Activated CD4-positive, alpha-beta memory T cell treated with anti-CD3 and anti-CD28 coated beads, Interleukin-2, amount 10 ng/mL, durations not matched to agents 7 days and 5 days (primary cell): Measurements from ENCODE around the gene PTPRCAP. TPM values are rescaled to one million over a fixed set of nuclear protein-coding genes. Genes with fewer than 3 reads are reported as not detected.

Experiments
- CTCF ChIA-PET: fragments of 350-600 bp; sonication (Branson Sonifier 250); formaldehyde crosslinking; loops from one replicate; lab custom pipeline; 2021; ENCODE audit warnings: antibody characterized with exemption, inconsistent platforms; lab: Charles Lee
- POLR2A ChIA-PET: fragments of 350-600 bp; sonication (Branson Sonifier 250); formaldehyde crosslinking; loops from one replicate; lab custom pipeline; 2021; ENCODE audit warnings: antibody characterized with exemption; lab: Charles Lee
- DNase-seq: peaks from one replicate; pipeline ENCODE4 v3.0.0-alpha.2; 2020
- H3K27ac Mint-ChIP-seq: one replicate; pipeline ENCODE4 v1.8.0; 2021; ENCODE audit warnings: mild to moderate bottlenecking, mixed read lengths
- H3K27me3 Mint-ChIP-seq: one replicate; pipeline ENCODE4 v1.8.0; 2021; ENCODE audit warnings: mixed read lengths
- H3K36me3 Mint-ChIP-seq: one replicate; pipeline ENCODE4 v1.8.0; 2021; ENCODE audit warnings: low read depth, mixed read lengths
- H3K4me1 Mint-ChIP-seq: one replicate; pipeline ENCODE4 v1.8.0; 2021; ENCODE audit warnings: mixed read lengths
- H3K4me3 Mint-ChIP-seq: one replicate; pipeline ENCODE4 v1.8.0; 2021; ENCODE audit warnings: mild to moderate bottlenecking, mixed read lengths
- H3K9me3 Mint-ChIP-seq: one replicate; pipeline ENCODE4 v1.8.0; 2021; ENCODE audit warnings: mixed read lengths
- total RNA-seq, 2 experiments: library from RNA; stranded (reverse); gene quantifications; one replicate each; pipeline ENCODE4 v1.2.3, GENCODE V29; 2021

Gene PTPRCAP
- total RNA-seq, 2 experiments from 2014 or later, result 398 to 401 TPM

GRCh38 chr11:67464411-67465188 lies 27.1 kb upstream of the PTPRCAP start:
- Mint-ChIP-seq H3K9me3 (no peaks in the 10 kb centered on the region), H3K36me3 (peaks cover 8% of the 10 kb centered on the region), H3K27ac (peak overlapping the region; percentile 89), H3K4me3 (peak overlapping the region; percentile 84), H3K27me3 (peaks cover 4% of the 10 kb centered on the region), H3K4me1 (peaks cover 42% of the 10 kb centered on the region)
- ChIA-PET POLR2A (interaction anchor here (0.9 to 10.2 kb wide), 13 partner anchors 15 to 225 kb away, joined by 3 to 134 read pairs (median 5); partner anchors contain the start of genes AIP, PPP1CA, PTPRCAP and RAD9A), CTCF (interaction anchor here (0.7 to 1.6 kb wide), 3 partner anchors 26 to 120 kb away, joined by 3 to 7 read pairs (median 6); partner anchors contain the start of gene PPP1CA)
- peak; percentile 95 for DNase-seq

DNA sequence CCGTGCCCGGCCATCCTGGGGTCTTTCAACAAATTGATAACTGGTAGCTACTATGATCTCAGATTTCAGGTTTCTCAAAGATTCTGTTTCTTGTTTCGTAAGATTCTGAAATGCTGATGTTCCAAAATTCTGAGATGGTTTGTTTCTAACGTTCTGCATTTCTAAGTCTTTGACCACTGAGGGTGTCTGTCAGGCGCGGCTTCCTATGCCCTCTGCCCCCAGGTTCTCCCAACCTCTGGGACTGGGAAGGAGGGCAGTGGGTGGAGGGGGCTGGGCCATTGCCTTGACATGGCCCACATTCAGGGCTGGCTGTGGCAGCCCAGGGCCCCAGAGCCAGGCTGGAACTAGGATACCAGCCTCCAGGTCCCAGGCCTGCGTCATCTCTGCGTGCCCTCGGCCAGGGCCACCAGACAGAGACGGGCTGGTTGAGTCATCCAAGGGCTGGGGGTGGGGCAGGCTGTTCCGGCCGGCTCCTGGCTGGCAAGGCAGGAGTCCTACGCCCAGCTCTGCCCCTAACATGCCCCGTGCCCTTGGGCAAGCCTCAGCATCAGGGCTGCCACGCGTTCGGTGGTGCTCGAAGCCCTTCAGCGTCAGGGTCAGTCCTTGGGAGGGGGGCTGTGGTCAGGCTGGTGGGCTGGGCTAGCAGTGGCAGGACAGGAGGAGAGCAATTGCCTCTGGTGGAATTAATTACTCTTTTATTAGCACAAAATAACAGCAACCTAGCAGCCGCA lies 26.4 kb upstream of the PTPRCAP start:
- CTCF ChIA-PET, result interaction anchor here (1.2 kb wide), 1 partner anchor 62 kb away, joined by 3 read pairs; the partner anchor contains the start of gene PPP1CA
- peaks cover 8% of the 10 kb centered on the region for H3K36me3 Mint-ChIP-seq
- peak overlapping the region; percentile 84 for H3K4me3 Mint-ChIP-seq
- H3K27ac Mint-ChIP-seq, result peak overlapping the region; percentile 89
- H3K9me3 Mint-ChIP-seq, result no peaks in the 10 kb centered on the region
- POLR2A ChIA-PET, result interaction anchor here (0.9 to 10.2 kb wide), 4 partner anchors 16 to 35 kb away, joined by 3 to 134 read pairs (median 50); partner anchors contain the start of genes AIP, PTPRCAP and RPS6KB2
- peaks cover 37% of the 10 kb centered on the region for H3K4me1 Mint-ChIP-seq
- DNase-seq, result no peak
- H3K27me3 Mint-ChIP-seq, result peaks cover 4% of the 10 kb centered on the region

- no peak for DNase-seq
- H3K36me3 Mint-ChIP-seq, result peaks cover 5% of the 10 kb centered on the region
- H3K9me3 Mint-ChIP-seq, result no peaks in the 10 kb centered on the region
- H3K27ac Mint-ChIP-seq, result no peak overlapping the region
- CTCF ChIA-PET, result interaction anchor here (0.6 to 1.2 kb wide), 2 partner anchors 62 to 113 kb away, joined by 3 read pairs; partner anchors contain the start of gene PPP1CA
- H3K4me3 Mint-ChIP-seq, result no peak overlapping the region
- H3K27me3 Mint-ChIP-seq, result peaks cover 4% of the 10 kb centered on the region
- H3K4me1 Mint-ChIP-seq, result peaks cover 34% of the 10 kb centered on the region
- POLR2A ChIA-PET, result interaction anchor here (0.9 to 10.2 kb wide), 2 partner anchors 15 to 26 kb away, joined by 3 to 134 read pairs; partner anchors contain the start of gene PTPRCAP
These were observed 25.7 kb upstream of the PTPRCAP start for GRCh38 chr11:67463186-67463585.

DNA sequence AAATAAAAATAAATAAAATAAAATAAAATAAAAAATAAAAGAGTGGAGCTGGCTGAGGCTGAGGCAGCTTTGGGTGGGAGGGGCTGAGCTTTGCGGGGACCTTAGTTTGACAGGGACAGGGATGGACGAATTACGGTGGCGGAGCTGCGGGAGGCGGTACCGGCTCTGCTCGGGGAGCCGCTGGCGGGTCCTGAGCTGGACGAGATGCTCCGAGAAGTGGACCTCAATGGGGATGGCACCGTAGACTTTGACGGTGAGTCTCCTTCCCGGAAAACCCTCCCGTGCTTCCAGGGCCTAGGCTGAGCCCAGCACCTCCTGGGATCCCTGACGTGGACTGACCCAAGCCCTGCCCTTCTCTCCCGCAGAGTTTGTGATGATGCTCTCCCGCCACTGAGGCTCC lies 20.8 kb upstream of the PTPRCAP start:
- Mint-ChIP-seq H3K4me1 (peaks cover 3% of the 10 kb centered on the region), H3K4me3 (no peak overlapping the region), H3K9me3 (no peaks in the 10 kb centered on the region), H3K27me3 (peaks cover 4% of the 10 kb centered on the region), H3K36me3 (no peaks in the 10 kb centered on the region), H3K27ac (no peak overlapping the region)
- DNase-seq, result no peak
- POLR2A ChIA-PET, result interaction anchor here (1.0 to 2.1 kb wide), 3 partner anchors 11 to 21 kb away, joined by 3 to 8 read pairs (median 5); partner anchors contain the start of genes PTPRCAP and TMEM134
- CTCF ChIA-PET, result interaction anchor here (1.5 kb wide), 1 partner anchor 77 kb away, joined by 4 read pairs; no protein-coding TSS in a partner anchor

DNA sequence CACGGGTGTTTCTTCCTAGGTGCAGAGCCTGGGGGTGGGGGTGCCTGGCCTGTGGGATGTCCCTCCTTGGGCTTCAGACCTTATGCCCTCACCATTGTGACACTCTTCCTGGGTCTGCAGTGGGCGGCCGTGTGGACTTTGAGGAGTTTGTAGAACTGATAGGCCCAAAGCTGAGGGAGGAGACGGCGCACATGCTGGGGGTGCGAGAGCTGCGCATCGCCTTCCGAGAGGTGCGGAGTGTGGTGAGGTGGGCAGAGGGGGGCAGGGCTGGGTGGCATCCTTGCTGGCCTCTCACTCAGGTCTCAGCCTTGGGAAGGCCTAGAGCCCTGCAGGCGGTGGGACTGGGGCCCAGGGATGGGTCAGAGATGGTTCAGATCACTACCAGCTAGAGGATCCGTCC lies 20.0 kb upstream of the PTPRCAP start:
- ChIA-PET POLR2A (interaction anchor here (1.6 to 2.0 kb wide), 2 partner anchors 10 to 20 kb away, joined by 4 to 5 read pairs; partner anchors contain the start of gene PTPRCAP), CTCF (interaction anchor here (1.5 kb wide), 1 partner anchor 76 kb away, joined by 4 read pairs; no protein-coding TSS in a partner anchor)
- Mint-ChIP-seq H3K4me3 (no peak overlapping the region), H3K9me3 (no peaks in the 10 kb centered on the region), H3K4me1 (peaks cover 3% of the 10 kb centered on the region), H3K27me3 (peaks cover 4% of the 10 kb centered on the region), H3K36me3 (no peaks in the 10 kb centered on the region), H3K27ac (no peak overlapping the region)
- no peak for DNase-seq

DNA sequence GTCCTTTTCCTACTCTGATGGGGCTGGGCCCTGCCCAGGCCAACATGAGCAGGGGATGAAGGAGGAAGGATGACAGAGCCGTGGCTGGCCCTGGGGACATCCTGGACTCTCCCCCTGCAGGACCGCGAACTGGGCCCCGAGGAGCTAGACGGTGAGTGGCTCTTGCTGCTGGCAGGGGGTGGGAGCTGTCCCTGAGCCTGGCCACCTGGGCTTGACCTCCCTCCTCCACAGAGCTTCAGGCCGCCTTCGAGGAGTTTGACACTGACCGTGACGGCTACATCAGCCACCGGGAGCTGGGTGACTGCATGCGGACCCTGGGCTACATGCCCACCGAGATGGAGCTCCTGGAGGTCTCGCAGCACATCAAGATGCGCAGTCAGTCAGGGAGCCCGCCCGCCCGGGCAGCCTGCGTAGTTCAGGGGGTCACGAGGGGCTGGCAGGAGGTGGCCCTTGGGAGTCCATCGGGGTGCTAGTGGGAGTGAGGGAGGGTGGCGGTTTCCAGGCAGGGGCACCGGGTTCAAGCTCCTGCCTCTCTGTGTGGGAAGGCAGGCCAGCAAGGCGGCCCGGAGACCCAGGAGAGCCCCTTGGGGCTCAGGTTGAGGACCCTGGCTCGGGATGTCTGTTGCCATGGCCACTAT lies 18.7 kb upstream of the PTPRCAP start:
- H3K4me1 Mint-ChIP-seq, result peaks cover 6% of the 10 kb centered on the region
- H3K4me3 Mint-ChIP-seq, result no peak overlapping the region
- H3K27me3 Mint-ChIP-seq, result peaks cover 7% of the 10 kb centered on the region
- no peak overlapping the region for H3K27ac Mint-ChIP-seq
- no peak for DNase-seq
- POLR2A ChIA-PET, result interaction anchor here (1.0 to 1.6 kb wide), 3 partner anchors 12 to 104 kb away, joined by 3 to 4 read pairs (median 3); partner anchors contain the start of gene PTPRCAP
- H3K9me3 Mint-ChIP-seq, result no peaks in the 10 kb centered on the region
- no peaks in the 10 kb centered on the region for H3K36me3 Mint-ChIP-seq
- CTCF ChIA-PET, result no interaction called here

DNA sequence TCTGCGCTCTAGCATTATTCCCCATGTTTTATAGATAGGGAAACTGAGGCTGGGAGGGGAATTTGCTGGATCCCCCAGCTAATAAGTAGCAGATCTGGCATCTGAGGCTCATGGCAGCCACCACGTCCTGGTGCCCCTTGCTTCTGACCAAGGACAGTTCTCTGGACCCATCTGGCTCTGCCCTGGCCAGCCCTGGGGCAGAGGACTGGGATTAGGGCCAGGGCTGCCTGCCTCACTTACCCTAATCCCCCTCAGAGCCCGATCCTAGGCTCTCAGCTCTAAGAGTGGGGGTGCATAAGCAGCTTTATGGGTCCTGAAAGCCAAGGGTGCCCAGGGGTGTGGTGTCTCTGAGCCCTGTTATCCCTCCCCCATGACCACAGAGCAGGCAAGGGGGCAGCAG lies 17.6 kb upstream of the PTPRCAP start, which contains the start of gene CABP4:
Gene CABP4, plus strand, starts transcription at position 301 of the 400 bp plus-strand sequence. Its CDS starts 70 bp downstream, at position 371.
- H3K9me3 Mint-ChIP-seq, result no peaks in the 10 kb centered on the region
- H3K27me3 Mint-ChIP-seq, result peaks cover 6% of the 10 kb centered on the region
- H3K36me3 Mint-ChIP-seq, result no peaks in the 10 kb centered on the region
- DNase-seq, result no peak
- H3K27ac Mint-ChIP-seq, result no peak within 1 kb of the TSS
- H3K4me1 Mint-ChIP-seq, result peaks cover 6% of the 10 kb centered on the region
- H3K4me3 Mint-ChIP-seq, result no peak within 1 kb of the TSS
- POLR2A ChIA-PET, result no interaction called here
- CTCF ChIA-PET, result no interaction called here

- Mint-ChIP-seq H3K4me1 (peaks cover 7% of the 10 kb centered on the region), H3K27me3 (peaks cover 5% of the 10 kb centered on the region), H3K4me3 (no peak overlapping the region), H3K27ac (no peak overlapping the region), H3K36me3 (no peaks in the 10 kb centered on the region), H3K9me3 (no peaks in the 10 kb centered on the region)
- ChIA-PET POLR2A (no interaction called here), CTCF (no interaction called here)
- DNase-seq, result no peak
These were observed 16.6 kb upstream of the PTPRCAP start for GRCh38 chr11:67453816-67454732.

- DNase-seq, result no peak
- Mint-ChIP-seq H3K9me3 (no peaks in the 10 kb centered on the region), H3K4me1 (peaks cover 18% of the 10 kb centered on the region), H3K27ac (no peak within 1 kb of the TSS), H3K4me3 (no peak within 1 kb of the TSS), H3K36me3 (no peaks in the 10 kb centered on the region), H3K27me3 (peaks cover 5% of the 10 kb centered on the region)
- ChIA-PET CTCF (no interaction called here), POLR2A (interaction anchor here (1.0 to 5.5 kb wide), 5 partner anchors 13 to 34 kb away, joined by 3 to 59 read pairs (median 4); partner anchors contain the start of genes AIP, PTPRCAP and TMEM134)
These were observed 14.9 kb upstream of the PTPRCAP start, which contains the start of gene GPR152 for GRCh38 chr11:67452141-67452952. GPR152 (minus strand) TSS chr11:67452729; CDS start chr11:67452724, 5 bp downstream.

- ChIA-PET CTCF (no interaction called here), POLR2A (interaction anchor here (1.0 to 5.5 kb wide), 6 partner anchors 11 to 33 kb away, joined by 3 to 59 read pairs (median 6); partner anchors contain the start of genes AIP, PTPRCAP and TMEM134)
- Mint-ChIP-seq H3K4me3 (no peak overlapping the region), H3K9me3 (no peaks in the 10 kb centered on the region), H3K27me3 (peaks cover 5% of the 10 kb centered on the region), H3K27ac (no peak overlapping the region), H3K4me1 (peaks cover 24% of the 10 kb centered on the region), H3K36me3 (no peaks in the 10 kb centered on the region)
- DNase-seq, result no peak
These were observed 14.1 kb upstream of the PTPRCAP start for GRCh38 chr11:67451658-67451976.
